Urothelium cell line (cell line): ENCODE measurements around the gene HECTD3.
"Not testable (repeated sequence)": the region's sequence is repeated elsewhere in the genome, so short reads cannot be mapped to it uniquely, and the experiment has no call there.

ENCODE experiments used
- DNase-seq: peaks from one replicate; pipeline ENCODE4 v3.0.0; 2011; ENCODE audit warnings: low spot score, mixed read lengths
- FAIRE-seq: peaks from 2 replicates; lab custom pipeline; 2011; peaks lifted over from hg19 to GRCh38; lab: Jason Lieb, UNC

The HECTD3 gene

DNA sequence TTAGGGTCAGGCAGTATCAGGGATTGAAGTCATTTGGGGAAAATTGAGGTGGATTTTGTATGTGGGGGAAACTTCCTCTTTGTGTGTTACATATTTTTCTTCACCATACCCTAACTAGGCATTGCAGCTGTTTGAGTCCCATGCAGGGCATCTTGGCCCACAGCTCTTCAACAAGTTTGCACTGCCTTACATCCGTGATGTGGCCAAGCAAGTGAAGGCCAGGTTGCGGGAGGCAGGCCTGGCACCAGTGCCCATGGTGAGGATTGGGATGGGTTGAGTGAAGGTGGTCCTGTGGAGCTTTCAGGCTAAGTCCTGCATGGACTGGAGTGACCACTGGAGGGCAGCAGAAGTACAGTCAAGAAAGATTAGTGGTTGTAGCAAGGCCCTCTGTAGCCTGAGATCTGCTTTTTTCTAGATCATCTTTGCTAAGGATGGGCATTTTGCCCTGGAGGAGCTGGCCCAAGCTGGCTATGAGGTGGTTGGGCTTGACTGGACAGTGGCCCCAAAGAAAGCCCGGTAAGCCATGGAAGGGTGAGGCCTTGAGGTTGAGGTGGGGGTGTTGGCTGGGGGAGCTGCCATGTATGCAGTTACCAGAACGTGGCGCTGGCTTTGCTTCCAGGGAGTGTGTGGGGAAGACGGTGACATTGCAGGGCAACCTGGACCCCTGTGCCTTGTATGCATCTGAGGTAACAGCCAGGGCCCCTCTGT is 3.4 kb upstream of the HECTD3 start:
- peak; percentile 83 for DNase-seq
- peak; percentile 44 for FAIRE-seq

DNA sequence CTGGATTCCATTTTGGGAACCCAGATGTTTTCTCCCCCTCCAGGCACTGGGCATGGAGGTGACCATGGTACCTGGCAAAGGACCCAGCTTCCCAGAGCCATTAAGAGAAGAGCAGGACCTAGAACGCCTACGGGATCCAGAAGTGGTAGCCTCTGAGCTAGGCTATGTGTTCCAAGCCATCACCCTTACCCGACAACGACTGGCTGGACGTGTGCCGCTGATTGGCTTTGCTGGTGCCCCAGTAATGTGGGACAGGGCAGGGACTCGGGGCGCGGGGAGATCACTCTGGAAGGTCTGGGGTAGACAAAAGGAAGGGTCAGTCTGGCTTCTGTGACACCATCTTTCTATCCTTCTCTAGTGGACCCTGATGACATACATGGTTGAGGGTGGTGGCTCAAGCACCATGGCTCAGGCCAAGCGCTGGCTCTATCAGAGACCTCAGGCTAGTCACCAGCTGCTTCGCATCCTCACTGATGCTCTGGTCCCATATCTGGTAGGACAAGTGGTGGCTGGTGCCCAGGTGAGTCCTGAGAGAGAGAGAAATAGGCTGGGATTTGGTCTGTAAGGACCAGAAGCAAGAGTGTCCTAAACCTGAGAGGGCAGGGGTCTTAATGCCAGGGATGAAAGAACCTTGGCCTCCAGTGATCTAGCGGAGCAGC is 2.6 kb upstream of the HECTD3 start:
- DNase-seq, result no peak
- FAIRE-seq, result no peak

- peak; percentile 61 for DNase-seq
- FAIRE-seq, result no peak
Observed at GRCh38 chr1:45012639-45013278, 1.6 kb upstream of the HECTD3 start.

- FAIRE-seq (no peak), DNase-seq (peak; percentile 98)
Observed at GRCh38 chr1:45011837-45012638, 914 bp upstream of the HECTD3 start, which contains the start of gene UROD. Gene UROD, plus strand, starts transcription at chr1:45012254. Its CDS starts 12 bp downstream, at chr1:45012266.

DNA sequence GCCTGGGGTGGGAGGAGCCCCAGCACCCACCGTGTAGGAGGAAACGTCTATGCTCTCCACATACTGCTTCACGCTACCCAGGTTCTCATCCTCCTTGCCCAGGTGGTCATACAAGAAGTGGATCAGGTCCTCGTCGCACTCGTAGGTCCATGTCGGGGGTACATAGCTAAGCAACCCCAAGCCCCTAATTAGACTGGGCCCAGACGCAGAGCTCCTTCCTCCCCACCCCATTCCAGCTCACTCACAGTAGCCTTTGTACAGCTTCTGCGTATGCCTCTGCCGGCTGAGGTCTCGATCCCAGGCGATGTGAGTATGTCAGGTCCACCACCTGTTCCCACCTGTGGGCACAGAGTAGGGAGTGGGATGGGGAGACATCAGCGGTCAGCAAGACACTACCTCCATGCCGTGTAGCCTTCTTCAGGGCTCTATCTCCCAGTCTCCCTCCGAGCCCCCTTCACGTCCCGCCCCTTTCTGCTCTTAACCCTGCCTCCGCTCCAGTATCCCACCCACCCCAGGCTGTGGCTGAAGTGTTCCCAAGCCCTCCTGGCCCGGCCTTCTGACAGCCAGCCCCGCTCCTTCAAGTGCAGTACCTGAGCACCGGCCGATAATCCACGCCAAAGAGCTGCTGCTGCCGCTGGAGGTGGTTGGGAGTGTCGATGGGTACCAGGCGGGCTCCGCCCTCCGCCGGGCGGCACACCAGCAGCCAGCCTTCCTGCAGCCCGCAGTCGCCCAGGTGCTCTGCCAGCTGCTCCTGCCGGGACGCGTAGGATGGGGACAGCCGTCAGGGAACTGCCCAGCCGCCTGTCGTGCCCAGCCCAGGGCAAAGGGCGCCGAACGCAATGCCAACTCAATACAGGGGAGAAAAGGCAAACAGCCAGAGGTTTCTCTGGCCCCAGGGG is 919 bp downstream of the HECTD3 start:
- FAIRE-seq (peak; percentile 27), DNase-seq (peak; percentile 55)

- DNase-seq (no peak), FAIRE-seq (no peak)
Observed at GRCh38 chr1:45009296-45009865, 1.7 kb downstream of the HECTD3 start.

DNA sequence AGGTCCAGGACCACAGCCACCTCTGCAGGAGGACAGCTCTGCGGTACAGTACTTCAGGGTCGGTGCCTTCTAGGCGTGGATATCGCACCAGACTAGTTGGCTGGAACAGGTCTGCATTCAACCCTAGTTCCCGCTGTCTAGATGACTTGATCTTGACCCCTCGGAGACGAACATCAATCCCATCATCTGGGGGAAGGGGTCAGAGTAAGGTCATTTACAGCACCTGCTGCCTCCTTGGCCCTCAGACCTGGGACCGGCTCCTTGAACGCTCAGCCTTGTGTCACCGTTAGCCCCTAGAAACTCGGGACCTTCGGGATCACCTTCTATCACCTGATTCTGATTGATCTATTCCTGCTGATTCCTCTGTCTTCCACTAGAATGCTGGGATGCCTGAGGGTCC is 2.6 kb downstream of the HECTD3 start:
- FAIRE-seq, result no peak

GRCh38 chr1:45008076-45008475 is 3.0 kb downstream of the HECTD3 start:
- FAIRE-seq, result no peak

More for the DNA sequence above, 2.6 kb downstream of the HECTD3 start:
- DNase-seq, result no peak

GRCh38 chr1:45007311-45007710 is 3.8 kb downstream of the HECTD3 start:
- no peak for FAIRE-seq
- no peak for DNase-seq

More at GRCh38 chr1:45008076-45008475, 3.0 kb downstream of the HECTD3 start:
- DNase-seq, result no peak

DNA sequence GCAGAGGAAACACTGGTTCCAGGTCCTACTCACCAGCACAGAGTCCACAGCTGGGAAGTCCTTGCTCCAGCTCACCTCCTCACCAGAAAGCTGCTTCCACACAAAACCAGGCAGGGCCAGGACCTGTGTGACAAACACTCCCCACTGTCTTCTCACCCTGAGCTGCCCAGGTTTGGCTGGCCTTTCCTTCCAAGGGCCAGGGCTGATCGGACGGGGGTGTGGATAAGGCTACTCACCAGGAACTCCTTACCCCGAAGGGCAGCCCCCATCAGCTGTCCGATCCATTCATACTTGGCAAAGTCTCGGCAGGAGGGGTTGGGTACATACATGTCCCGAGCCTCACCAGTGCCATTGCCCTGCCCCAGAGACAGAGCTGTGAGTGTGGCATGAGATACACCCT is 5.4 kb downstream of the HECTD3 start:
- no peak for DNase-seq
- no peak for FAIRE-seq

- DNase-seq, result no peak
- FAIRE-seq, result no peak
Observed at GRCh38 chr1:45004281-45004920, 6.7 kb downstream of the HECTD3 start.

DNA sequence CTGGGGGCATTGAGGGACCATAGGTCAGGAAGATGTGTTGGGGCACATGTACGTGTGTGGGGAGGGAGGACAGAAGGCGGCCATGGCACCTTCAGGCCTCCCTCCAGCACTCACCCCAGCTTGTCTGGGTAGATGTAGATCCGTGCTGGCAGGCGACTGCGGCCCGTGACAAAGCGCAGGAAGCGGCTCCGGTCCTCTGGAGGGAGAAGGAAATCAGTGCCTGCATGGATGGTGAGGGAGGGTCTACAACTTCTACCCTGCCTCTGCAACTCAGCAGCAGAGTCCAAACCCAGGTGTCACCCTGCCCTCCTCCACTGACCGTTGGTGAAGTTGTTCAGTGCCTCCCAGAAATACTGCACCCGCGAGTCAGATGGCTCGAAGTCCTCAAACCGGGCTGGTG is 7.4 kb downstream of the HECTD3 start:
- DNase-seq, result no peak
- FAIRE-seq, result no peak

DNA sequence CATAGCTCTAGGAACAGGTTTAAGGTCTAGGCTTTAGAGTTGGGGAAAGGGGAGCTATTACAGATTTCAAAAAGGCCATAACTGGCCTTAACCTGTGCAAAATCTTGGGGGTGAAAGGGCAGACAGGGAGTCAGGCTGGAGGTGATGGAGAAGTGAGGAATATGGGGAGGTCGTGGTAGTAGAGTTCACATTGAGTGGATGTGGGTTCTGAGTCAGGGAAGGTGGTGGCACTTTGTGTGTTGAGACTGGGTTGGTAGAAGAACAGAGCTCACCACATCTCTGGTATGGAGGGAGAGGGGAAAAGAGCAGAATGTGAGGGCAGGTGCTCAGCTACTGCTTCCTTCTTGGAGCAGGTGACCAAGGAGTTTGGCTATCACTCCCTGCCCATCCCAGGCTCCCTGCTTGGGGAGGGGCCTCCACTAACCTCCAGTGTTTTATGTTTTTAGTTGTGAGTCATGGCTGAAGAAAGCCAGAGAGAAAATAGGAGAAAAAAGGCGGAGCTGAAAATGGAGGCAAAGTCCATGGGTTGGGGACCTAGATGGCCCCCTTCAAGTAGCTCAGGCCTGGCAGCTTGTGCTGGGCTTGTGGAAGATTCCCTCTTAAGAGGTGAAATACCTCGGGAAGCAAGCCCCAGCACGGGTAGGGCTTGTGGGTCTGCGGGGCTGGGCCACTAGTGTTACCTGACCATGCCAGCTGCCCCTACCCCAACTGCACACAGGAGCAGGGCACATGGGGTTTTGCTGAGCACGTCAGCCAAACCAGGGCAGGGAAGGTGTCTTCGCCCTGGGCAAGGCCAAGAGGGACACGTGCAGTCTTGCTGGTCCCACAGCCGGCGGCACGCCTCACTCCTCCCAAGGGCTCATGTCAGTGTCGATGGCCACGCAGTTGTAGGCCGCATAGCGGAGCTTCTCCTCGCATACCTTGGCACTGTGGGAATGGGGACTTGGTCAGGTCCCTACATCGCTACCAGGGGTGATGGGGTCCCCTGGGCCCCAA is 8.2 kb downstream of the HECTD3 start:
- FAIRE-seq (no peak), DNase-seq (no peak)

DNA sequence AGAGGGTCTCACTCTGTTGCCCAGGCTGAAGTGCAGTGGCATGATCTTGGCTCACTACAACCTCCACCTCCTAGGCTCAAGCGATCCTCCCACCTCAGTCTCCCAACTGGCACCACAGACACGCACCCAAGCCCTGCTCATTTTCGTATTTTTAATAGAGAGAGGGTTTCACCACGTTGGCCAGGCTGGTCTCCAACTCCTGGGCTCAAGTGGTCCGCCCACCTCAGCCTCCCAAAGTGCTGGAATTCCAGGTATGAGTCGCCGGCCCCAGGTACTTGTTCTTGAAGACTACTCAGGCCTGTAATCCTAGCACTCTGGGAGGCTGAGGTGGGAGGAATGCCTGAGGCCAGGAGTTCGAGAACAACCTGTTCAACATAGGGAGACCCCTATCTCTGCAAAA is 9.5 kb downstream of the HECTD3 start:
- not testable (repeated sequence) for FAIRE-seq, DNase-seq

DNA sequence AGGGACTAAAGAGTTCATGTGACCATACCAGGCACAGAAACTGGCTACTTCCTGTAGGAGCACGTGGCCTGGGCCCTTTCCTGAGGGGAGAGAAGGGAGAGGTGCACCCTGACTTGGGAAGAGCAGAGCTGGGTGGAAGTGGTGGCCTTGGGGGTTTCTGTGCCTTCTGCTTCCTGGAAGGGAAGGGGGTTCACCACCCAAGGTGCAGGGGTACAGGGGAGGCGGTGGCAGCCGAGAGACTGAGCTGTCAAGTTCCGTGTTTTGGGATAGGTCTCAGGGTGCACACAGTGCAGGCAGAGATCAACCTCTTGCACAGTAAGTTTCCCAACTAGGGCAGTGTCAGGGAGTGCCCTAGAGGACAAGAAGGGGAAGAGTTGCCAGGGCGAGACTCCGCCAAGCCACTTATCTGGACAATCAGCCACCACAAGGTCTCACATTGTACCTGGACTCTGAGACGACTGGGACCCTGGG is 10.1 kb downstream of the HECTD3 start:
- no peak for DNase-seq
- no peak for FAIRE-seq

DNA sequence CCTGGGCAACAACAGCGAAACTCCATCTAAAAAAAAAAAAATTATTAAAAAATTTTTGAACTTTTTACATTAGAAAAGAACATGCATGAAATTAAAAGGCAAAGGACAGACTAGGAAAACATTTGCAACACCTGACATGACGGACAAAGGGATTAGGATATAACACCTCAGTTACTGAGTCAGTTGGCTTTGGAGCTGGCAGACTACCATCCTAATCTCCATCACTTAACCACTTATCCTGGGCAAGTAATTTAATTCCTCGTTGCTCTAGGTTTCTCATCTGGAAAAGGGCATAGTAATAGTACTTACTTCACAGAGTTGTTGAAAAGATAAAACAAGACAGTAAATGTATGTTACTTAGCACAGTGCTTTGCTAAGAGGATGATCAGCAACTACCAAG is 11.9 kb downstream of the HECTD3 start:
- FAIRE-seq, result no peak

GRCh38 chr1:44995467-44996238 is 15.5 kb downstream of the HECTD3 start:
- FAIRE-seq (no peak), DNase-seq (no peak)

More for the DNA sequence above, 11.9 kb downstream of the HECTD3 start:
- DNase-seq, result no peak
